ENCODE data around the gene ABTB2. TPM values are rescaled to one million over a fixed set of nuclear protein-coding genes. Genes with fewer than 3 reads are reported as not detected.
A peak's percentile ranks its signal among the peaks of the same experiment; 100 is the strongest.

ABTB2 gene
- total RNA-seq, 6 donors from 2014 or later = 1.4 to 6.8 (median 4.7) TPM

GRCh38 chr11:34238533-34238932 lies 119.3 kb downstream of the ABTB2 start:
- TF ChIP-seq CTCF (IDR thresholded peaks at IDR 0.05) = no peak
- TF ChIP-seq POLR2A (IDR thresholded peaks at IDR 0.05) = no peak
- TF ChIP-seq POLR2AphosphoS5 (IDR thresholded peaks at IDR 0.05) = no peak
- TF ChIP-seq EP300 (IDR thresholded peaks at IDR 0.05) = no peak
- DNase-seq = peak in 1 of 2 donors; percentile 33
- peaks cover 2 to 17% (median 6%) of the 10 kb centered on the region in 4 donors for H3K4me1 ChIP-seq
- H3K27me3 ChIP-seq = no peaks in the 10 kb centered on the region
- H3K4me3 ChIP-seq = no peak overlapping the region
- H3K36me3 ChIP-seq = no peaks in the 10 kb centered on the region
- no peak for ATAC-seq (ENCODE audit: low FRiP score in 2 of 2)
- WGBS, 2 donors = 86 to 87% methylated on average over 10 to 11 of the region's 11 CpGs
- no peaks in the 10 kb centered on the region for H3K9me3 ChIP-seq
- H3K27ac ChIP-seq = no peak overlapping the region

- H3K9me3 ChIP-seq = no peaks in the 10 kb centered on the region
- 78 to 84% methylated on average over 9 of the region's 9 CpGs for WGBS, 2 donors
- H3K4me1 ChIP-seq = peaks cover 0 to 10% (median 4%) of the 10 kb centered on the region in 4 donors
- no peak overlapping the region for H3K4me3 ChIP-seq
- H3K27me3 ChIP-seq = no peaks in the 10 kb centered on the region
- no peak for TF ChIP-seq POLR2A (IDR thresholded peaks at IDR 0.05)
- no peak for TF ChIP-seq POLR2AphosphoS5 (IDR thresholded peaks at IDR 0.05)
- no peak for TF ChIP-seq EP300 (IDR thresholded peaks at IDR 0.05)
- TF ChIP-seq CTCF (IDR thresholded peaks at IDR 0.05) = no peak
- no peaks in the 10 kb centered on the region for H3K36me3 ChIP-seq
- DNase-seq = no peak
- no peak for ATAC-seq (ENCODE audit: low FRiP score in 2 of 2)
- no peak overlapping the region for H3K27ac ChIP-seq
Measured at GRCh38 chr11:34236572-34236971, 121.2 kb downstream of the ABTB2 start.

GRCh38 chr11:34235591-34236071 lies 122.2 kb downstream of the ABTB2 start:
- 82 to 89% methylated on average over 6 to 7 of the region's 7 CpGs for WGBS, 2 donors
- Histone ChIP-seq H3K36me3 (no peaks in the 10 kb centered on the region), H3K4me3 (no peak overlapping the region), H3K9me3 (no peaks in the 10 kb centered on the region), H3K4me1 (peaks cover 0 to 10% (median 4%) of the 10 kb centered on the region in 4 donors), H3K27me3 (no peaks in the 10 kb centered on the region), H3K27ac (no peak overlapping the region)
- no peak for TF ChIP-seq CTCF (IDR thresholded peaks at IDR 0.05)
- ATAC-seq (ENCODE audit: low FRiP score in 2 of 2) (no peak), DNase-seq (no peak)

- peaks cover 0 to 10% (median 4%) of the 10 kb centered on the region in 4 donors for H3K4me1 ChIP-seq
- DNase-seq = no peak
- 65 to 69% methylated on average over 4 of the region's 4 CpGs for WGBS, 2 donors
- no peak overlapping the region for H3K4me3 ChIP-seq
- no peaks in the 10 kb centered on the region for H3K27me3 ChIP-seq
- ATAC-seq (ENCODE audit: low FRiP score in 2 of 2) = no peak
- no peaks in the 10 kb centered on the region for H3K36me3 ChIP-seq
- H3K27ac ChIP-seq = no peak overlapping the region
- TF ChIP-seq POLR2A (IDR thresholded peaks at IDR 0.05) (no peak), CTCF (IDR thresholded peaks at IDR 0.05) (no peak), EP300 (IDR thresholded peaks at IDR 0.05) (no peak), POLR2AphosphoS5 (IDR thresholded peaks at IDR 0.05) (no peak)
- H3K9me3 ChIP-seq = no peaks in the 10 kb centered on the region
Measured at GRCh38 chr11:34235189-34235588, 122.6 kb downstream of the ABTB2 start.

GRCh38 chr11:34234086-34234740 lies 123.6 kb downstream of the ABTB2 start:
- H3K4me3 ChIP-seq = no peak overlapping the region
- ATAC-seq (ENCODE audit: low FRiP score in 2 of 2) (peak; percentile 77), DNase-seq (peak in 1 of 2 donors; percentile 80)
- H3K27ac ChIP-seq = peak overlapping the region; percentile 16 to 59 (median 43)
- H3K27me3 ChIP-seq = no peaks in the 10 kb centered on the region
- WGBS, 2 donors = 45 to 65% methylated on average over 7 to 9 of the region's 9 CpGs
- TF ChIP-seq EP300 (IDR thresholded peaks at IDR 0.05) = no peak
- no peak for TF ChIP-seq POLR2A (IDR thresholded peaks at IDR 0.05)
- no peaks in the 10 kb centered on the region for H3K36me3 ChIP-seq
- peaks cover 0 to 10% (median 4%) of the 10 kb centered on the region in 4 donors for H3K4me1 ChIP-seq
- H3K9me3 ChIP-seq = no peaks in the 10 kb centered on the region

Data from upper lobe of left lung (tissue), 6 donors.